Subcutaneous abdominal adipose tissue (tissue), 5 donors: ENCODE measurements around the gene SLC27A1.

Source experiments
- H3K27ac ChIP-seq: one replicate; pipeline ENCODE4 v1.7.0; 2013; ENCODE audit warnings: low read depth, mild to moderate bottlenecking, inconsistent platforms, low read length, moderate library complexity
- H3K27me3 ChIP-seq, 5 donors: one replicate each; pipeline ENCODE4 v1.7.0; 2013; ENCODE audit warnings: low read length in 5 of 5, inconsistent platforms in 1 of 5; ENCODE audit not compliant: control insufficient read depth in 5 of 5, insufficient read depth in 4 of 5
- H3K36me3 ChIP-seq, 5 donors: one replicate each; pipeline ENCODE4 v1.7.0; 2013; ENCODE audit warnings: low read length in 5 of 5; ENCODE audit not compliant: control insufficient read depth in 5 of 5, insufficient read depth in 5 of 5
- H3K4me1 ChIP-seq, 5 donors: one replicate each; pipeline ENCODE4 v1.7.0; 2013; ENCODE audit warnings: low read length in 5 of 5, mild to moderate bottlenecking in 3 of 5, moderate library complexity in 1 of 5; ENCODE audit not compliant: control insufficient read depth in 5 of 5, insufficient read depth in 5 of 5
- H3K4me3 ChIP-seq, 5 donors: one replicate each; pipeline ENCODE4 v1.7.0; 2013; ENCODE audit warnings: low read length in 5 of 5, low read depth in 1 of 5
- H3K9ac ChIP-seq, 5 donors: one replicate each; pipeline ENCODE4 v1.7.0; 2013; ENCODE audit warnings: low read length in 5 of 5, mild to moderate bottlenecking in 4 of 5, moderate library complexity in 3 of 5
- H3K9me3 ChIP-seq, 5 donors: one replicate each; pipeline ENCODE4 v1.7.0; 2013; ENCODE audit warnings: low read length in 5 of 5; ENCODE audit not compliant: control insufficient read depth in 5 of 5
- donor health status: healthy.
- donor health status: healthy.
- donor health status: healthy.
- donor health status: healthy.
- donor health status: healthy.

Gene SLC27A1

GRCh38 chr19:17470068-17470841, at the start of gene SLC27A1:
TSS of gene SLC27A1 (plus strand) at chr19:17470524. CDS start at chr19:17470541, 17 bp downstream.
- Histone ChIP-seq H3K4me1 (peaks cover 6 to 67% (median 56%) of the 10 kb centered on the region in 5 donors), H3K27ac (peak within 1 kb of the TSS; percentile 96), H3K27me3 (no peaks in the 10 kb centered on the region), H3K9me3 (no peaks in the 10 kb centered on the region), H3K4me3 (peak within 1 kb of the TSS; percentile 79 to 92 (median 90)), H3K36me3 (peaks cover 0 to 3% (median 0%) of the 10 kb centered on the region in 5 donors), H3K9ac (peak within 1 kb of the TSS; percentile 56 to 84 (median 80))

- Histone ChIP-seq H3K9me3 (no peaks in the 10 kb centered on the region), H3K4me1 (peaks cover 4 to 31% (median 26%) of the 10 kb centered on the region in 5 donors), H3K4me3 (no peak overlapping the region), H3K36me3 (peaks cover 0 to 15% (median 13%) of the 10 kb centered on the region in 5 donors), H3K27ac (no peak overlapping the region), H3K9ac (no peak overlapping the region), H3K27me3 (no peaks in the 10 kb centered on the region)
Measured at GRCh38 chr19:17421942-17422341, 48.4 kb upstream of the SLC27A1 start.

GRCh38 chr19:17423429-17424208, 46.7 kb upstream of the SLC27A1 start:
- Histone ChIP-seq H3K9me3 (no peaks in the 10 kb centered on the region), H3K4me3 (no peak overlapping the region), H3K36me3 (peaks cover 0 to 15% (median 13%) of the 10 kb centered on the region in 5 donors), H3K27ac (no peak overlapping the region), H3K4me1 (peaks cover 4 to 28% (median 23%) of the 10 kb centered on the region in 5 donors), H3K27me3 (no peaks in the 10 kb centered on the region), H3K9ac (no peak overlapping the region)

- peaks cover 0 to 15% (median 13%) of the 10 kb centered on the region in 5 donors for H3K36me3 ChIP-seq
- H3K4me3 ChIP-seq: no peak overlapping the region
- H3K27ac ChIP-seq: no peak overlapping the region
- H3K9me3 ChIP-seq: no peaks in the 10 kb centered on the region
- H3K27me3 ChIP-seq: no peaks in the 10 kb centered on the region
- H3K4me1 ChIP-seq: peaks cover 0 to 24% (median 22%) of the 10 kb centered on the region in 5 donors
- no peak overlapping the region for H3K9ac ChIP-seq
Measured at GRCh38 chr19:17424743-17425365, 45.5 kb upstream of the SLC27A1 start.

- H3K27ac ChIP-seq: no peak overlapping the region
- H3K4me3 ChIP-seq: no peak overlapping the region
- no peaks in the 10 kb centered on the region for H3K36me3 ChIP-seq
- H3K9me3 ChIP-seq: no peaks in the 10 kb centered on the region
- H3K27me3 ChIP-seq: no peaks in the 10 kb centered on the region
- H3K4me1 ChIP-seq: peaks cover 0 to 15% (median 13%) of the 10 kb centered on the region in 5 donors
- no peak overlapping the region for H3K9ac ChIP-seq
Measured at GRCh38 chr19:17429641-17430113, 40.6 kb upstream of the SLC27A1 start.

GRCh38 chr19:17431417-17431816, 38.9 kb upstream of the SLC27A1 start:
- Histone ChIP-seq H3K9ac (no peak overlapping the region), H3K4me1 (peaks cover 0 to 9% (median 8%) of the 10 kb centered on the region in 5 donors), H3K27ac (no peak overlapping the region), H3K36me3 (peaks cover 0 to 4% (median 0%) of the 10 kb centered on the region in 5 donors), H3K27me3 (no peaks in the 10 kb centered on the region), H3K9me3 (peaks cover 0 to 5% (median 4%) of the 10 kb centered on the region in 5 donors), H3K4me3 (no peak overlapping the region)

- H3K4me1 ChIP-seq: no peaks in the 10 kb centered on the region
- H3K9ac ChIP-seq: no peak overlapping the region
- H3K4me3 ChIP-seq: no peak overlapping the region
- peaks cover 0 to 4% (median 0%) of the 10 kb centered on the region in 5 donors for H3K36me3 ChIP-seq
- H3K27me3 ChIP-seq: no peaks in the 10 kb centered on the region
- no peak overlapping the region for H3K27ac ChIP-seq
- peaks cover 0 to 5% (median 4%) of the 10 kb centered on the region in 5 donors for H3K9me3 ChIP-seq
Measured at GRCh38 chr19:17435218-17435617, 35.1 kb upstream of the SLC27A1 start.

GRCh38 chr19:17436094-17436873, 34.0 kb upstream of the SLC27A1 start:
- Histone ChIP-seq H3K9me3 (peaks cover 0 to 6% (median 5%) of the 10 kb centered on the region in 5 donors), H3K4me3 (no peak overlapping the region), H3K27ac (no peak overlapping the region), H3K9ac (no peak overlapping the region), H3K36me3 (peaks cover 0 to 4% (median 0%) of the 10 kb centered on the region in 5 donors), H3K27me3 (no peaks in the 10 kb centered on the region), H3K4me1 (no peaks in the 10 kb centered on the region)

GRCh38 chr19:17436874-17437267, 33.5 kb upstream of the SLC27A1 start:
- Histone ChIP-seq H3K4me3 (no peak overlapping the region), H3K36me3 (peaks cover 0 to 4% (median 0%) of the 10 kb centered on the region in 5 donors), H3K9me3 (peaks cover 0 to 9% (median 5%) of the 10 kb centered on the region in 5 donors), H3K9ac (no peak overlapping the region), H3K27ac (no peak overlapping the region), H3K27me3 (no peaks in the 10 kb centered on the region), H3K4me1 (peaks cover 0 to 4% (median 0%) of the 10 kb centered on the region in 5 donors)
